Measurements from ENCODE around the gene TSC22D2.

GRCh38 chr3:150409125-150409511, 1.0 kb downstream of the TSC22D2 start:
- TF ChIP-seq, protein P1, sequence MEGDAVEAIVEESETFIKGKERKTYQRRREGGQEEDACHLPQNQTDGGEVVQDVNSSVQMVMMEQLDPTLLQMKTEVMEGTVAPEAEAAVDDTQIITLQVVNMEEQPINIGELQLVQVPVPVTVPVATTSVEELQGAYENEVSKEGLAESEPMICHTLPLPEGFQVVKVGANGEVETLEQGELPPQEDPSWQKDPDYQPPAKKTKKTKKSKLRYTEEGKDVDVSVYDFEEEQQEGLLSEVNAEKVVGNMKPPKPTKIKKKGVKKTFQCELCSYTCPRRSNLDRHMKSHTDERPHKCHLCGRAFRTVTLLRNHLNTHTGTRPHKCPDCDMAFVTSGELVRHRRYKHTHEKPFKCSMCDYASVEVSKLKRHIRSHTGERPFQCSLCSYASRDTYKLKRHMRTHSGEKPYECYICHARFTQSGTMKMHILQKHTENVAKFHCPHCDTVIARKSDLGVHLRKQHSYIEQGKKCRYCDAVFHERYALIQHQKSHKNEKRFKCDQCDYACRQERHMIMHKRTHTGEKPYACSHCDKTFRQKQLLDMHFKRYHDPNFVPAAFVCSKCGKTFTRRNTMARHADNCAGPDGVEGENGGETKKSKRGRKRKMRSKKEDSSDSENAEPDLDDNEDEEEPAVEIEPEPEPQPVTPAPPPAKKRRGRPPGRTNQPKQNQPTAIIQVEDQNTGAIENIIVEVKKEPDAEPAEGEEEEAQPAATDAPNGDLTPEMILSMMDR (IDR thresholded peaks at IDR 0.05): no peak
- no peak for TF ChIP-seq POLR2AphosphoS5 (IDR thresholded peaks at IDR 0.05)

Data from sigmoid colon (tissue), 4 donors.